Fibroblast of the conjunctiva (primary cell): Measurements from ENCODE around the gene TNIP1.
A peak's percentile ranks its signal among the peaks of the same experiment; 100 is the strongest.

Experiments used
- DNase-seq: peaks from one replicate; pipeline ENCODE4 v3.0.0-alpha.2; 2010; ENCODE audit warnings: low read depth

The TNIP1 gene

DNA sequence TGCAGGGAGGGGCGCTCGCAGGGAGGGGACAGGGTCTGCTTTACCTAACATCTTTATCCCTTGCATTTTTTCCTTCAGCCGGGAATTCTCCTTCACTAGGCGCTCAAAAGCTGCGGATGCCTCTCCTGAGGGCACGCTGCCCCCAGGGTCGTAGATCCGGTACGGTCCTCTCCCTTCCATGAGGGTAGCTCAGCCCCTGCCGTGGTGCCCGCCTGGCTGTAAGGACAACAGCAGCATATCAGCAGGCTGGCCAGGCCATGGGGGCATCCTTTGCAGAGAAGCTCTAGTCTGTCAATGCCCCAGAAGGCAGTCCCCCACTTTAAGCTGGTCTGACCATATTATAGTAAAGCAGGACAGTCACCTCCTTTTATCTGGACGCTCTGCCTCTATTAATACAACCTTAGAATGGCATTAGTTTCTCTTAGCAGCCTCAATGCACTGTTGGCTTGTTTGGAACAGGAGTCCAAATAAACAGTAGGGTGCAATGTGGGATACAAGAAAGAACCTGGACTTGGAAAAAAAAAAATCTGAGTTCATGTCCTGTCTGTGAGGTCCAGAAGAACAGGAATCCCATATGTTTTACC is 15.8 kb downstream of the TNIP1 start:
- DNase-seq = no peak

DNA sequence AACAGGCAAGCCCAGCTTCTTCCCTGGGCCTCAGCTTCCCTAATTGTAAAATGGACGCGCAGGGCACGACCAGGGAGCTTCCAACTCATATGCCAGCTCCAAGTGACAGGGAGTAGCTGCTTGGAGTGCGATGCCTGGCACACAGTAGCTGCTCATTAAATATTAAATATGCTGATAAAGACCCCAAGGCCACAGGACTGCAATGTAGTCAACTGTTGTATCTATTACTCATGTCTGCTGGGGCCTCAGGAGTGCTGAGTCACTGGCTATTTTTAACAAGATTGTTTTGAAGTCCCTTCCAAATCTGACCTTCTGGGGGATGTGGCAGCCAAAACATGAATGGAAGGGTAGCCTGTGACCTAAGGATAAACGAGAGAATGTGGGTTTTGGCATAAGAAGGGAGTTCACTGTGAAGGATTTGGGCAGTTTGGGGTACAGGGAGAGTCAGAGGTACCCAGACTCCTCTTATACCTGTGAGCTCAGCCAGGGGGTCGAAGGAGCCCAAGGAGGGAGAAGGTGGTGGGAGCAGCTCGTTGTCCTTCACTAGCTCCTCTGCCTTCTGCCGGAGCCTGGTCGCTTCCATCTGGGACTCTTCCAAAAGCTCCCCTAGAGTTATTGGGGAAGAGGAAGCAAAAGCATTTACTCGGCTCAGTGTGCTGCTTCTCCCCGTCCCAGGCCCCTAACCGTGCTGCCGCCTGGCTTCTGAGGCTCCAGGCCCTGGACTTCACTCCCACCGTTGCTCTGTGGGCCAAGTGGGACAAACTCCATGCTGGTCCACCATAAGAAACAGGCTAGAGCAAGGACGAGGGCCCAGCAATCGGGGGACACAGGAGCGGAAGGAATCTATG is 17.5 kb downstream of the TNIP1 start:
- DNase-seq = peak; percentile 48

DNA sequence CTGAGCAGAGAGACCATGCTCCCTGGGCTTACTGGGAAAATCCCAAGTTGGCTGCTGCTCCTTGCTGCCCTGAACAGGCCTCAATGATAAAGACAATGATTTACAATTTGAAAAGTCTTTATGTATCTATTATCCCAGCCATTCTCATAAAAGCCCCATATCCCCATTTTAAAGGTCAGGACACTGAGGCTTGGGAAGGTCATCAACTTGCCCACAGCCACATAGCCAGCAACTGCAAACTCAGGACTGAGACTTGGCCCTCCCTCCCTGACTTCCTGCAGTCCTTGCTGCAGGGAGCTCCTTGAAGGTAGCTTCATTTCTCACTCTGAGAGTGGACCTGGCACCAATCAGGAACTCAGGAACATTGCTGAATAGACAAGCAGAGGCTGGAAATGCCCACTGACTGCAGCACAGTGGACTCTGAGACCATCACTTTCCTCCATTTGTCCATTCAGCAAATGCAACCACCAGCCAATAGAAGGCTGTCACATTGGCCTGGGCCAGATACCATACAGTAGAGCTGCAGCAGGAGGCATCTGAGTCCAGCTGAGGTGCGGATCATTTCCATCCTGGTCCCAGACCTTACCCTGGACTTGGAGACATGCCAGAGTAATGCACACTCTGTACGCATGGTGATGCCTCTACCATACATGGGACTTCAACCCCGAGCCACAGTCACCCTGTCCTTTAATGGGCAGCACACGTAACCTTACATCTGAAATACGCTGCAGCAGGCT is 18.3 kb downstream of the TNIP1 start:
- no peak for DNase-seq

DNA sequence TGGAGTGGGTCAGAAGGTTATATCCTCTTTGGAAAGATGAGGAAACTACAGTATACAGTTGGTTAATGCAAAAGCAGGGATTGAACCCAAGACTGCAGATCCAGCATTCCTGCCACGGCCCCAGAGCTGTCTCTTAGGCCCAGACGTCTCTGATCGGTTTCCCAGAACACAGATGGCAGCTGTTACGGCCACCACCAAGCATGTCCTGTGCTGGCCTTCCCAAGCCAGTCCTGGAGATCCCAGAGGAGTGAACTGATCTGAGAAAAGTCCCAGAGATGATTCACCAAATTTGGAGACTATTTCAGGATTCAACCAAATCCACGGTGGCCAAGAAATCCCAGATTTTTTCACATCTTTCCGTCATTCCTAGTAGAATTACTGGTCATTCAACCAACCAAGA is 20.1 kb downstream of the TNIP1 start:
- DNase-seq = no peak

DNA sequence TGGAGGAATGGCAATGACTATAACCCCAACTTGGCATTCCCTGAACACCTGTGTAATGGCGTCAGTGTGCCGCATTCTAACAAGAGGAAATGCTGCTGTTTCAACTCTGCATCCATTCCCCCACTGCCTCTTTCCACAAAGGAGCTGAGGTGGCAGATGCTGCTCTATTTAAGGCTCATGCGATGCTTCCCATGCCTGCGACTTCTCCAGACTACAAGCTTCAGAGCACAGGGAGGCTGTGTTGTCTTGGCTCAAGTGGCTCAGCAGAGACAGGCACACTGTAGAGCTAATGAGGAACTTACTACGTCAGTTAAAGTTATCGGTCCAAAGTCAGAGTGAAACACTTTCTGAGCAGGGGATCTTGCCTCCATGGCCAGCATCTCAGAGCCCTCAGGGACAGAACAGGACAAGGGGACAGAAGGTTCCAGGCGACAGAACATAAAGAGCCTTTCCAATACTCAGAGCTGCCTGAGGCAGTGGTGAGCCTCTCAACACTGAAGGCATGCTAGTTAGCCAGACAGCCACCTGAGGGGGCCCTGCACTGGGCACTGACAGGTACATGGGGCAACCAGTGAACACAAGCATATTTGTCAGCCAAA is 21.8 kb downstream of the TNIP1 start:
- no peak for DNase-seq

DNA sequence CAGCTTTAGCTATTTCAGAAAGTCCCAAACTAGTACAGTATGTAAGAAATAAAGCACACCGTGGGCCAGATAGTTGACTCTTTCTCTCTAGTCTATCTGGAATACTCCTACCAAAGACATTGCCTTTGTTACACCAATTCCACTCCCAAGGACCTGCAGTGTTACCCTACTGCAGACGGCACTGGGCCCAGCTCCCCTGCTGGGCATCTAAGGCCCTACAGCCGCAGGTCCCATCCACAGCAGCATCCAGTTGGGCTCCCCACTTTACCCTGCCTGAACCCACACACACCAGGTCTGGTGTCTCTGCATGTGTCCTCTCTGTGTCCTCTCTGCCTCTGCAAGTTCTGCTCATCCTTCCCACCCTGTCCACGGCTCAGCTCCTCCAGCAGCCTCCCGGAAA is 22.5 kb downstream of the TNIP1 start:
- DNase-seq = no peak

DNA sequence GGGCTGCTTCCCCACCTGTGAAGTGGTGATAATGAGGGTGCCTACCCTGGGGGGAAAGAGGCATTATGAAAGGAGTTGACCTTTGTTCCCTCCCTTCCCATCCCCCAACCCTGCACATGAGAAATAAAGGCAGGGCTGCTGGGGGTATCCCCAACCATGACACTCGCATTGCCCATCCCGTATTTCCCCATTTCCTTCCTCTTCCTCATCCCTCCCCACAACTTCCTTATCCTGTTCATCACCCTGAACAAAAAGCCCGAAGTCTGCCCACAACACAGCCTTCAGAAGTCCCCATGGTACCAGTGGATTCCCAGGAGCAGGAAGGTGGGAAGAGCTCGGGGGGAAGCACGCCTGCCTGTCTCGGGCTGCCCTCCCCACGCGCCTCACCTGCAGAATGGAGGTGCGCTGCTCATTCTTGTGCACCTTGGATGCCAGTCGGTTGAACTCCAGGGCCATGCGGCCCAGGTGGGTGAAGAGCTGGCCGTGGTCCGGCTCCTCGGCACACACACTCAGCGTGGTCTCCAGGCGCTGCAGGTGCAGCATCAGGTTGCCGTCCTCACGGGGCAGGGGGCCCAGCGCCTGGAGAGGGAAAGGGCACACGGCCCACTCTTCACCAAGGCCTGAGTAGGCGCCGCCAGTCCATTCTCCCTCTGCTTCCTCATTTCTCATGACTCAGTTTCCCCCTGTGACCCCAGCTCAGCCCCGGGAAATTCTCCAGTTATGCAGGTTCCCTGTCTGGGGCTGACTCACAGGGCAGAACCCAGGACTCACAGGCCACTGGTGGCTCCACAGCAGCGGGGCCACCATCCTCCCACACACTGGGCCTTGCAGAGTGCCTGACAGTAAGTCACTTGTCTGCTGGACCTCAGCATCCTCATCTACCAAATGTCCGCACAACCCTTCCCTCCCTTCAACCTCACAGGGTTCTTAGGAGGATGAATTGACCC is 24.2 kb downstream of the TNIP1 start:
- DNase-seq = no peak

DNA sequence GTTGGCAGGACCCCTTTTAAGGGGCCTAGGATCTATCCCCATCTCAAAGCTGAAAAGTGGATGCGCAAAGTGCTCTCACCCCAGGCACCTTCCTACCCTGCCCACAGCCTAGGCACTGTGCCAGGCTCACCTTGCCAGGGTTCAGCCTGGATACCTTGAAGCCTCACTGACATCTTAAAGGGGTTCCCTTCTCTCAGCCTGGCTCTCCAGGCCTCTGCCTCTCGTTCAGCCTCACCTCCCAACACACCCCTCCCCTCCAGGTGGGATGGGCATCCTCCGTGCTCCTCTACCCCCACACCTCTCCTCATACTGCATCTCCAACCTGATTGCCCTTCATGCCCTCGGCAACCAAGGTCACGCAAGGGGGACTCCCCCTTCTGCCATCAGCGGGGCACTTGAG is 25.5 kb downstream of the TNIP1 start:
- DNase-seq = no peak

DNA sequence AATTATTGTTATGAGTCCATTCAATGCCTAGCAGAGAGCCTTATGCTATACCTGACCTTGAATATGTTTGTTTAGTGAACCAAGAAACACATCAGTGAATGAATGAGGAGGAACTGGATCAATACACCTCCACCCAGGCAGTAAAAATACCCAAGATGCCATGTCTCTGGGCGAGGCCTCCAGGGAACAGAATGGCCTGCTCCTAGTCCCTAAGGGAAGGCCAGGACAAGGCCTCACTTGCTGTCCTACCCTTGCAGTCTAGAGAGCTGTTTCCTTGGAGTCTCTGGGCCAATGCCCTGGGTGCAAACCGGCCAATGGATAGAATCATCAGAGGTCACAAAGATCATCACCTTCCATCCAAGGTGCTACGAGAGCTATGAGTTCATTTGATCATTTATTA is 26.1 kb downstream of the TNIP1 start:
- no peak for DNase-seq

DNA sequence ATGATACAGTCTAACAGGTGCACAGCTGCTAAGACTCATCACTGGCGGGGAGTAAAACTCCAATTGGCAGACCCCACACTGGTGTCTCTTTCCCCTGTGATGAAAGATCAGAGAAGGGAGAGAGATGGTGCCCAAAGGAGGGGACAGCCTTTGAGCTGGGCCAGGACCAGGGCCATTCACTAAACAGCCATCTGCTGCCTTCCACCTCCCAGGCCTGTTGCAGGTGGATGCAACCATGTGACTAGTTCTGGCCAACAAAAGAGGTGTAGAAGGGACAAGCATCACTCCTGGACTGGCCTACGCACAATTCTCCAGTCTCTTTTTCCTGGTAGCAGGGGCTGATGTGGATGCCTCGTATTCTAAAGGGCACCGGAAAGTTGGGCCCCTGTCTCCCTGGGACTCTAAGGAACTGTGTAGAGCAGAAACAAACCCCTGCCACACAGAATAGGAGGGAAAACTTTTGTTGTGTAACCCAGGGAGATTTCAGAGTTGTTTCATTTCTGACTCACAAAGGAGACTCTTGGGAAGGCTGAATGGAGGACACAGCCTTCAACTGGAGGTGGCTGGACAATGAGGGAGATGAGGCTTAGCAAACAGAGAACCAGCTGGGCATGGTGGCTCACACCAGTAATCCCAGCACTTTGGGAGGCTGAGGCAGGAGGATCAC is 26.9 kb downstream of the TNIP1 start:
- no peak for DNase-seq

DNA sequence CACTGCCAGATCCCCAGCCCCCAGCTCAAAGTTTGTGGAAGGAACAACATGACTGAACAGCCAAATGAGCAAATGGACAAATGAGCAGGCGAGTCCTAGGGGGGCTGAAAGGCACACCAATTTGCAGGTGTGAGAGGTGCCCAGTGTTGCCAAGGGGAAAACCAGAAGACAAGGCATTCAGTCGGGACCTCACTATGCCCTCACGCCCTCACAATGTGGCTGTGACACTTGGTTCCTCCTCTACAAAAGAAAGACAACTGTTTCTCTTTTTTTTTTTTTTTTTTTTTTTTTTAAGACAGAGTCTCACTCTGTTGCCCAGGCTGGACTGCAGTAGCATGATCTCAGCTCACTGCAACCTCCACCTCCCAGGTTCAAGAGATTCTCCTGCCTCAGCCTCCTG is 28.0 kb downstream of the TNIP1 start:
- DNase-seq = no peak

DNA sequence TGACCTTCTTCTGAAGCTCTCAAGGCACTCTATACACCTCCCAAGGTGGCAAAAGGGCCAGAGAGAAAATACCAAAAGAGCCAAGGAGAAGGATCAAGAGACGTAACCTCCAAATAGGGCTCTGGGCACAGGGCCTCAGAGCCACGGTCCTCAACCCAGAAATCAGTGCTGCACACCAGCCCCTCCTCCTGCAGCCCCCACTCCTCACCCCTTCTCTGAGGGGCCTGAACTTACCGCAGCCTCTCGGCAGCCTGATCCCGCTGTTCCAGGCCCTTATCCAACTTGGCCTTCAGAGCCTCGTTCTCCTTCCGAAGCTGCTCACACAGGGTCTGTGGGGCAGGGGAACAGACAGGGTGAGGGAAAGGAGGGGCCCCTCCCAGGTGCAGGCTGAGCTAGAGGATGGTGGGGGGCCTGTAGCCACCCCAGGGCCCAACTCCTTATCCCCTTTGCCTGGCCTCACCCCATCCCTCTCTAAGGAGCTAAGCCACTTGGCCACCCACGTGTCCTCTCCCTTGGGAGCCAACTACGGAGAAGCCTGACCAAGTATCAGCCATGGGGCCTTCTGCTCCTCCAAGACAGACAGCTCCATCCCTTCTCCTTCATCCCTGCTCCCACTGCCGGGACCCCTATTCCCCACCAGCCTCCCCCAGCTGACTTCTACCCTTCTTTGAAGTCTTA is 28.8 kb downstream of the TNIP1 start:
- DNase-seq = no peak

DNA sequence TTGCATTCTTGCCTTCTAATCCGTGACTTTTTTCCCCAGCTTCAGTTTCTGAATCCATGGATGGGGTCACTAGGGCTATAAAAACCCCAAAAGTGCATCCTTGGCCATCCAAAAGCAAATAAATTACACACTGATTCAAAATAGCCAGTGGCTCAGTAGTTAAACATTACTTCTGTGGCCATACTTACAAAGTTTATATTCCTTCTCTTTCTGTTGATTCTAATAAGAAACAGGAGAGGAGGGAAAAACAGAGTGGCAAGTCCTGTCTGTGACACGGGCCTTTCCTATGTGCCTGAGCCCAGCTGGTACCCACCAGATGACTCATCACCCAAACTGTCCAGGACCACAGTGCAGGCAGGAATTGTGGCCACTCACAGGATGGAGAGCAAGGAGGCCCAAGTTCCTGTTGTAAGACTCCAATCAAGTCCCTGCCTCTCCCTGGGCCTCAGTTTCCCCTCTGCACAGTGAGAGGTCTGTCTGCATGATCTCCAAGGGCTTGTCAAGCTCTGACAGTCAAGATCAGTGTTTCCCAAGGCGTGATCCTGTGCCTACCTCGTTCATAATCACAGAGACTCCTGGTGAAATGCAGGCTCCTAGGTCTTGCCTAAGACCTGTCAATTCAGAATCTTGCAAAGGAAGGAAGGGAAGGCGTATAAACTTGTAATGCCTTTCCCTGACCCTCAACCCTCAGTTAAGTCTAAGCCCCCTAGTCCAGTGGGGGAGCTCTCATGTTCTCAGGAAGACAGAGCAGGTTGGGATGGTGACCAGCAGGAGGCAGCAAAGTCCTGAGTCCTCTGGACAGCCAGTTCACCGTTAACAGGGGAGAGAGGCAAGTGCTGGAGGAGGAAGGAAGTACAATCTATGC is 29.5 kb downstream of the TNIP1 start:
- DNase-seq = peak; percentile 70

DNA sequence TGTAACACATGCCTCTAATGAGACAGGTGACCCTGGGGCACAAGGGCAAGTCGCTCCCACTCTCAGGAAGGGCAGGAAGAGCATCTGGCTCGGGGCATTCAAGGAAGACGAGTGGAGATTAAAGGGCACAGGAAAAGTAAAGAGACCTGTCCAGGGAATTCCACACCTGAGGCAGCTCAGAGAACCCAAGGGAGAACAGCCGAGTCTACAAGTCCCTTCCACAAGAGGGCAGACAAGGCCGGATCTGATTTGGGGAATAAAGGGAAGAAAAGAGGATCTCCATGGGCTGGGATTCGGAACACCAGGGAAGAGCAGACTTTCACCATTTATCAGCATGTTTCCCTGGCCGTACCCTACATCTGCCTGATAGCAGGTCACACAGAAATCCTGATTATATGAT is 32.3 kb downstream of the TNIP1 start:
- DNase-seq = no peak

DNA sequence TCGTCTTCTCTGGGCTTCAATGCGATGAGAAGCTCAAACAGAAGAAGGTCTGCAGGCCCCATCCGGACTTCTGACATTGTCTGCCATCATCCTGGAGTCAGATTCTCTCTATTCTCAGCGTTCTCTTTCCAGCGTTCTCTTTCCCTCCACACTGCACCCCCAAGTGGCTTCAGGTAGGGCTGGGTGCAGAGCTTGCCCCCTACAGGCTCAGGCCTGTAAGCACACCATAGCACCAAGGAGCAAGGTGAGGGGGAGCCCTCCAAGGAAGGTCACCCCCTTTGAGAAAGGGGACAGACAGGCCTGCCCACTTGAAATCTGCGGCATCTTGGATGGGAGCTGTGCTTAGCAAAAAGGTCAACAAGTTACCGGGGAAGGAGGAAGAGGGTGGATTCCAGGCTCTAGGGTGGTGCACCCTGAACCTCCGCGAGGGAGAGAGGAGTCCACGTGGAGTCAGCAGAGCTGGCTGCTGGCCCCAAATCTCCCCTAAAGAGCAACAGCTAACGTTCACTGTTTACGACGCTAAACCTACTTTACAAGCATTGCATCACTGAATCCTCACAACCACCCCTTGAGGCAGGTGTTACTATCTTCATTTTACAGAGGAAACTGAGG is 32.9 kb downstream of the TNIP1 start:
- DNase-seq = no peak

DNA sequence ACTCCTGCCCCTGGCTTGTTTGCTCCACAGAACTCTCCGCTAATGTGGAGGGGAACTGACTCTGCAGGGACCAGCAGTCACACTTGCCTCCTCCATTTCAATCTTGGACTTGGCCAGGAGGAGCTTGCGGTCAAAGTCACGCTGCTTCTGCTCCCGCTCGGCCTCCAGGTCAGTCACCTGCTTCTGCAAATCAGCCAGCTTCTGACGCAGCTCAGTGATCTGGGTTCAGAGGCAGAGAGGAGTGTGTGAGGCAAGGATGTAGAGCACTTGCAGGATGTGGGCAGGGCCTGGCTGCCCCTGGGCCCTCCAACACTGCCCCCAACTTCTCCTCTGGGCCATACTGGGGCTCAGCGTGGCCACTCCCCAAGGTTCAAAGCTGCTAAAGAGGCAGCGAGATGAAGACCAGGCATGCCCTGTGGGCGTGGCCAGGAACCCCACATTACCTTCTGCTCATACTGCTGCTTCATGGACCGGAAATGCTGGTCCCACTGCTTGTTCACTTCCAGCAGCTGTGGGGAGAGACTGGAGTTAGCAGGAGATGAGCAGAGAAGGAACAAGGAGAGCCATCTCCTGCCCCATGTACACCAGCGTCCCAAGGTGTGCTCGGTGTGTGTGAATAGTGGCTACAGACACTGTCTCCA is 38.3 kb downstream of the TNIP1 start:
- DNase-seq = no peak

DNA sequence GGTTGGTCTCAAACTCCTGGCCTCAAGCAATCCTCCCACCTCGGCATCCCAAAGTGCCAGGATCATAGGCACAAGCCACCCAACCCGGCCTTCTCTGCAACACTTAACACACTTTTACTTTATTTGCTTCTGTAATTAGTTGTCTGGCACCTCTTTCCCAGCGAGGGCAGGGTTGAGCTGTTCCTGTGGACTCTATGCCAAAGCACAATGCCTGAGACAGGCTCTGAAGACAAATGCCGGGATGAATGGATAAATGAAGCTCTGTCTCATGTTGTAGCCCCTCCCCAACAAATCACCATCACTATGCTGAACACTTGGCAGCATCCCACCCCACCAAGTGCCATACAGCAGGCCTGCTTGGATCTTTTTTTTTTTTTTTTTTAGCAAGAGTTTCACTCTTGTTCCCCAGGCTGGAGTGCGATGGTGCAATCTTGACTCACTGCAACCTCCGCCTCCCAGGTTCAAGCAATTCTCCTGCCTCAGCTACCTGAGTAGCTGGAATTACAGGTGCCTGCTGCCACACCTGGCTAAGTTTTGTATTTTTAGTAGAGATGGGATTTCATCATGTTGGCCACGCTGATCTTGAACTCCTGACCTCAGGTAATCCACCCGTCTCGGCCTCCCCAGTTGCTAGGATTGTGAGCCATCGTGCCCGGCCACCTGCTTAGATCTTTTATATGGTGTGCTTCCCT is 39.1 kb downstream of the TNIP1 start:
- no peak for DNase-seq

DNA sequence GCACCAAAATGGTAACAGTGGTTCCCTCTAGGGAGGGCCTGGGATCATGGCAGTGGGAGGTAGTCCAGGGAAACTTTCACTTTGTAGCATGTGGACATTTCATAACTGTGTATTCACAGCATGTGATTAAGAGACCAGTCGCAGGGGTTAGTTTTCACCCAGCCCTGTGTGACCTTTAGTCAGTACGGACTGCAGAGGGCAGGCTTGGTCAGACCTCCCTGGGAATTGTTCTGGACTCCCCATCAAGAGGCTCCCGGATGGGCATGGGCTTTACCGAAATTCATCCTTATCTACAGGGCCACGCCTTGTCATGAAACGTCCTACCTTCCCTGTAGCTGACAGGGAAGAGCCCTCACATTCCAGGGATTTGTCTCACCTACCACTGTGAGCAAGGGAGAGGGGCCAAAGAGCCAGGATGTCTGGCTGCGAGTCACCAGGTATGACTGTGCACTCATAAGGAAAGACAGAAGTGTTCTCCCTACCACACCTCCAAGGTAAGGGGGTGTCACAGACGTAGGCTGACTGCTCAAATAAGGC is 40.6 kb downstream of the TNIP1 start:
- no peak for DNase-seq
